Neutrophil (primary cell): ENCODE results near the gene TMEM132E.

Experiments used
- H3K27ac ChIP-seq: fragments of 200-600 bp; sonication (generic); 2 replicates; pipeline ENCODE4 v1.5.1; 2016; ENCODE audit warnings: mild to moderate bottlenecking, moderate library complexity
- H3K27me3 ChIP-seq: fragments of 200-600 bp; sonication (generic); 2 replicates; pipeline ENCODE4 v1.6.0; 2016; ENCODE audit warnings: mild to moderate bottlenecking
- H3K36me3 ChIP-seq: fragments of 200-600 bp; sonication (generic); 2 replicates; pipeline ENCODE4 v1.5.1; 2017
- H3K4me1 ChIP-seq, 2 experiments: fragments of 200-600 bp in 1 of 2; sonication (generic) in 1 of 2; 1 replicate in 1 of 2; 2 replicates in 1 of 2; pipeline versions ENCODE4 v1.5.1 to v1.6.1; 2013 to 2016; ENCODE audit warnings: low read depth in 1 of 2, low read length in 1 of 2, mild to moderate bottlenecking in 1 of 2, moderate library complexity in 1 of 2; ENCODE audit not compliant: control insufficient read depth in 1 of 2, insufficient read depth in 1 of 2
- H3K4me3 ChIP-seq, 2 experiments: fragments of 200-600 bp in 1 of 2; sonication (generic) in 1 of 2; 1 replicate in 1 of 2; 2 replicates in 1 of 2; pipeline ENCODE4 v1.5.1; 2013 to 2016; ENCODE audit warnings: low read depth in 1 of 2, low read length in 1 of 2, mild to moderate bottlenecking in 1 of 2, moderate library complexity in 1 of 2
- H3K9me3 ChIP-seq: fragments of 200-600 bp; sonication (generic); 2 replicates; pipeline ENCODE4 v1.5.1; 2016
- TF ChIP-seq, protein P1 (sequence below): fragments of 200-600 bp; sonication (generic); IDR thresholded peaks from 2 replicates; pipeline ENCODE4 v1.5.1; 2016; ENCODE audit warnings: antibody characterized with exemption

Gene TMEM132E

GRCh38 chr17:34556384-34556783 is 23.0 kb upstream of the TMEM132E start:
- no peaks in the 10 kb centered on the region for H3K9me3 ChIP-seq
- no peak overlapping the region for H3K27ac ChIP-seq
- H3K4me1 ChIP-seq = no peaks in the 10 kb centered on the region
- no peaks in the 10 kb centered on the region for H3K36me3 ChIP-seq
- TF ChIP-seq, protein P1, sequence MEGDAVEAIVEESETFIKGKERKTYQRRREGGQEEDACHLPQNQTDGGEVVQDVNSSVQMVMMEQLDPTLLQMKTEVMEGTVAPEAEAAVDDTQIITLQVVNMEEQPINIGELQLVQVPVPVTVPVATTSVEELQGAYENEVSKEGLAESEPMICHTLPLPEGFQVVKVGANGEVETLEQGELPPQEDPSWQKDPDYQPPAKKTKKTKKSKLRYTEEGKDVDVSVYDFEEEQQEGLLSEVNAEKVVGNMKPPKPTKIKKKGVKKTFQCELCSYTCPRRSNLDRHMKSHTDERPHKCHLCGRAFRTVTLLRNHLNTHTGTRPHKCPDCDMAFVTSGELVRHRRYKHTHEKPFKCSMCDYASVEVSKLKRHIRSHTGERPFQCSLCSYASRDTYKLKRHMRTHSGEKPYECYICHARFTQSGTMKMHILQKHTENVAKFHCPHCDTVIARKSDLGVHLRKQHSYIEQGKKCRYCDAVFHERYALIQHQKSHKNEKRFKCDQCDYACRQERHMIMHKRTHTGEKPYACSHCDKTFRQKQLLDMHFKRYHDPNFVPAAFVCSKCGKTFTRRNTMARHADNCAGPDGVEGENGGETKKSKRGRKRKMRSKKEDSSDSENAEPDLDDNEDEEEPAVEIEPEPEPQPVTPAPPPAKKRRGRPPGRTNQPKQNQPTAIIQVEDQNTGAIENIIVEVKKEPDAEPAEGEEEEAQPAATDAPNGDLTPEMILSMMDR = no peak
- H3K27me3 ChIP-seq = peaks cover 76% of the 10 kb centered on the region
- H3K4me3 ChIP-seq = no peak overlapping the region

DNA sequence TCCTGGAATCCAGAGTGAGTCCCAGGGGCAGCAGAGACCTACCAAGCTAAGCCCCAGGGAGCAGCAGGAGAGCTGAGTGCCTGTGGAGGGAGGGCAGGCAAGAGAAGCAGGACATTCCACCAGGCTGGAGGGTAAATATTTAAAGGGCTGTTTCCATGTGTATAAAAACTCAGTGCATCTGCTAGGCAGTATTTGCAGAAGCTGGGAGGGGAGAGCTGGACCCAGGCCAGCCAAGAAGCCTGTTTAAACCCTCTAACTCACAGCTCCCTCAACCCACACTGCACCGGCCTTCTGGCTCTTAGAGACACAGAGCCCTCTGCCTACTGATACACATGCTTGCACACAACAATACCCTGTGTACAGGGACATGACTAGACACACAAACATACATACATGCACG is 22.5 kb upstream of the TMEM132E start:
- Histone ChIP-seq H3K9me3 (no peaks in the 10 kb centered on the region), H3K27me3 (peaks cover 76% of the 10 kb centered on the region), H3K27ac (no peak overlapping the region), H3K36me3 (no peaks in the 10 kb centered on the region), H3K4me1 (no peaks in the 10 kb centered on the region), H3K4me3 (no peak overlapping the region)
- TF ChIP-seq, protein P1 = no peak

GRCh38 chr17:34561328-34561727 is 18.1 kb upstream of the TMEM132E start:
- Histone ChIP-seq H3K36me3 (no peaks in the 10 kb centered on the region), H3K9me3 (no peaks in the 10 kb centered on the region), H3K4me3 (no peak overlapping the region), H3K27ac (no peak overlapping the region), H3K27me3 (peaks cover 84% of the 10 kb centered on the region), H3K4me1 (no peaks in the 10 kb centered on the region)
- TF ChIP-seq, protein P1 = no peak

DNA sequence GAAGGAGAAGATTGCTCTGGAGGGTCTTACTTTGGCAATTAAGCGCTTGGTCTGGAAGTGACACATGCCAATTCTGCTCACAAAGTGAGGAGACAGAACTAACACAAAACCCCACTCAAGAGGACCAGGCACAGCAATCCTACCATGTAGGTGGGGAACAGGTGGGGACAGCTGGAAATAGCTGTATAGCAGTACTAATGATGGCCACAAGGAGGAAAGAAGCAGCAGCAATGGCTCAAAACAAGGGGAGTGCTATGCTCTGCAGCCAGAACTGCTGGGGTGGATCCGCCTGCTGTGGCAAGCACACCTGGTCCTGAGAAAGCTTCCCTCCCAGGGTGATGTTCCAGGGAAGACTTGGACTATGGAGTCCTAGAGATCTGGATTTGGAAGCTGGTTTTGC is 17.0 kb upstream of the TMEM132E start:
- H3K4me1 ChIP-seq = no peaks in the 10 kb centered on the region
- no peaks in the 10 kb centered on the region for H3K36me3 ChIP-seq
- no peak overlapping the region for H3K4me3 ChIP-seq
- TF ChIP-seq, protein P1 = no peak
- H3K27me3 ChIP-seq = peaks cover 85% of the 10 kb centered on the region
- H3K27ac ChIP-seq = no peak overlapping the region
- no peaks in the 10 kb centered on the region for H3K9me3 ChIP-seq

DNA sequence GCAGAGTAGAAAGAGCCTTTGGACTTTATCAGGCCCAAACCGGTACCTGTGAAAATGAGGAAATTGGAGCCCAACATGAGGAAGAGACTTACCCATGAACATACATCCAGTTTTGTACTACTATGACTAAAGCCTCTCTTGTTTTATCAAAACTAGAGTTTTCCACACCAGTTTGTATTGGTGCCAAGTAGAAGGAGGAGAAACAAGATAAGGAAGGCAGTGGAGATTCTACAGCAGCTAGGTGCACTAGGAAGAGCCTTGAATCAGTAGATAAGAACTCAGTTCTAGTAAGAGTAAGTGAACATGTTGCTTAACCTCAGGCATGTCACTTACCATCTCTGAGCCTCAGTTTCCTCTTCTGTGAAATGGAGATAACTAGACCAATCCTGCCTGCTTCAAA is 13.7 kb upstream of the TMEM132E start:
- no peaks in the 10 kb centered on the region for H3K4me1 ChIP-seq
- H3K36me3 ChIP-seq = no peaks in the 10 kb centered on the region
- peaks cover 97% of the 10 kb centered on the region for H3K27me3 ChIP-seq
- no peaks in the 10 kb centered on the region for H3K9me3 ChIP-seq
- H3K27ac ChIP-seq = no peak overlapping the region
- no peak overlapping the region for H3K4me3 ChIP-seq
- TF ChIP-seq, protein P1 = no peak

DNA sequence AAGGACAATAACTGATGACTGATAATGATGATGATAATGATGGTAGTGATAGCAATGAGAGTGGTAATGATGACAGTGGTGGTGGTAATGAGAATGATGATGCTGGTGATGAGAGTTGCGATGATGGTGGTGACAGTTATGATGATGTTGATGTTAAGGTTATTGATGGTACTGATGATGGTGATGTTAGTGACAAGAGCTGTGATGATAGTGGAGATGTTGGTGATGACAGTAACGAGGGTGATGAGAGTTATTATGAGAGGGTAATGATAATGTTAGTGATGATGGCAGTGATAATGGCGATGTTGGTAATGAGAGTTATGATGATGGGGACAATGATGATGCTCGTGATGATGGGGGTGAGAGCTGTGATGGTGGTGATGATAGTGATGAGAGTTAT is 13.2 kb upstream of the TMEM132E start:
- TF ChIP-seq, protein P1 = no peak
- H3K36me3 ChIP-seq = no peaks in the 10 kb centered on the region
- no peaks in the 10 kb centered on the region for H3K9me3 ChIP-seq
- peaks cover 98% of the 10 kb centered on the region for H3K27me3 ChIP-seq
- H3K4me3 ChIP-seq = no peak overlapping the region
- H3K4me1 ChIP-seq = no peaks in the 10 kb centered on the region
- H3K27ac ChIP-seq = no peak overlapping the region
